NCI-H1092 treated with DMSO at 0.1 percent for 48 hours (cell line): ENCODE data around the gene WWC1.

Experiments used
- DNase-seq: peaks from one replicate; lab custom pipeline; 2025; lab: John Stamatoyannopoulos, UW

The WWC1 gene

DNA sequence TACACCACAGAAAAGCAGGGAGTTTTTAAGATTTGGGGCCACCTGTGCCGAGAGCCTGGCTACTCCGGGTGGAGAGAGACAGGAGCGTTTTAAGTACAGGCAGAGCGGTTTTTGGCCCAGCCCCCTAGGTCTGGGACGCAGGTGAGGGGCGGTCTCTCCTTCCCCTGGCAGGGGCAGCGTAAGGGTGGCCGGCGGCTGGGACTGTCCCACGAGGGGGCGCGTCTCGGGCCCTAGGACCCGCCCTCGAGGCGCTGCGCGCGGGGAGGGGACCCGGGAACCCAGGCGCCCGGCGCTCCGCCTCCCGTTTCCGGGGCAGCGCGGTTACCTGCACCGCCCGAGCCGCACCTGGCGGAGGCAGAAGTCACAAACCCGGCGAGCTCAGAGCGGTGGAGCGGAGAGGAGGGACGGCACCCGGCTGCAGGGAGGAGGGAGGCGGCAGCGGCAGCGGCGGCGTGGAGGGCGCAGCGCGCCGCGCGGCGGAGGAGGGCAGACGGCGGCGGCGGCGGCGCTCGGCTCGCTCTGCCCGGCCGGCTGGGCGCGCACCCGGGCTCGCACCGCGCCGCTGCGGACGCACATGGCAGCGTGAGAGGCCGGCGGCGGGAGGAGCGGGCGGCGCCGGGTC lies at the start of gene WWC1:
WWC1 (plus strand) TSS at position 304 of the 622 bp plus-strand sequence. CDS start 508 bp downstream, outside the sequence.
- DNase-seq, result peak; percentile 48

DNA sequence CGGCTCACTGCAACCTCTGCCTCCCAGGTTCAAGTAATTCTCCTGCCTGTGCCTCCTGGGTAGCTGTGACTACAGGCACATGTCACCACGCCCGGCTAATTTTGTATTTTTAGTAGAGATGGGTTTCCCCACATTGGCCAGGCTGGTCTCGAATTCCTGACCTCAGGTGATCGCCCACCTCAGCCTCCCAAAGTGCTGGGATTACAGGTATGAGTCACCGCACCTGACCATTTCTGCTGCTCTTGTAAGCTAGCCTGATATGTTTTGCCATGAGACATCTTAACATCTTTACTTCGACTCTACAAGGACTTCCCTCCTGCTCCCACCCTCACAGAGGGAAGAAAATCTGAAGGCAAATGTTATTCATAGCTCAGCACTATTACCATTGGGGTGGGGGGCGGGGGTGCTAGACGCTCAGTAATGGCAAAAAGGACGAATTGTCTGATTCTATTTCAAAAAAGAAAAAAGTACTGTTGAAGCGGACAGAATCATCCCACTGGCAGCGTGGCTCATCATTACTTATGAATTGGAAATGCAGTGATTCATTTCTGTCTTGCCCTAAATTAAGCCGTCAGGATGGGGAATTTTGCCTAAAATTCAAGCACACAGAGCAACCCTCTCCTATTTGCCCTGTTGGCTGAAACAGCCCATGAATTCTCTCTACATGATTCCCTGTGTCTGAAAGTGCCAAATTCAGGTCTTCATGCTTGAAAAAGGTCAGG lies 46.4 kb upstream of the WWC1 start:
- no peak for DNase-seq

DNA sequence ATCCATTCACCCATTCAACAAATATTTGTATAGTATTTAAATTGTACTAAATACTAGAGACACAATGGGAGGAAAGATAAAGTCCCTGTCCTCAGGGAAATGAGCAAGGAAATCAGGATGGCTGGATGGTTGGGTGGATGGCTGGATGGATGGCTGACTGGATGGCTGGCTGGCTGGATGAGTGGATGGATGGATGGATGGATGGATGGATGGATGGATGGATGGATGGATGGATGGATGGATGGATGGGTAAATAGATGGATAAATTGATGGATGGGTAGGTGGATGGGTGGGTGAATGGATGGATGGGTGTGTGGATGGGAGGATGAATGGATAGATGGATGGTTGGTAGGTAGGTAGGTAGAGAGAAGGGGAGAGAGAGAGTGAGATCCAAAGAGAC lies 41.5 kb upstream of the WWC1 start:
- DNase-seq, result no peak

DNA sequence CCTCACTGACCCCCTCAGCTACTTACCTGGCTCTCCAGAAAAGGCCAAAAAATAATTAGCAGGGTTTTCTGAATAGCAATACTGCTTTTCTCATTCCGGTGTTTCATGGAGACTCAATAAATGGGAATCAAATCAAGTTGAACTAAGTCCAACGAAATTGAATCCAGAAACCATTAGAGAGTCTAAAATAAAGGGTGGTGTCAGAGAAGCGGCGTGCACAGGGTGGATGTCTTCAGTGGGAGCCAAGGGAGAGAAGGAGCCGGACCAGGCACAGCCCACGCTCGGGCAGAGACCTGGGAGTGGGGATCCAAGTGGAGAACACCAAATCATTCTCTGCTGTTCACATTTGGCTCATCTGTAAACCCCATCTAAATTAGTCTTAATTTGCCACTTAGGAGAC lies 40.2 kb upstream of the WWC1 start:
- no peak for DNase-seq

DNA sequence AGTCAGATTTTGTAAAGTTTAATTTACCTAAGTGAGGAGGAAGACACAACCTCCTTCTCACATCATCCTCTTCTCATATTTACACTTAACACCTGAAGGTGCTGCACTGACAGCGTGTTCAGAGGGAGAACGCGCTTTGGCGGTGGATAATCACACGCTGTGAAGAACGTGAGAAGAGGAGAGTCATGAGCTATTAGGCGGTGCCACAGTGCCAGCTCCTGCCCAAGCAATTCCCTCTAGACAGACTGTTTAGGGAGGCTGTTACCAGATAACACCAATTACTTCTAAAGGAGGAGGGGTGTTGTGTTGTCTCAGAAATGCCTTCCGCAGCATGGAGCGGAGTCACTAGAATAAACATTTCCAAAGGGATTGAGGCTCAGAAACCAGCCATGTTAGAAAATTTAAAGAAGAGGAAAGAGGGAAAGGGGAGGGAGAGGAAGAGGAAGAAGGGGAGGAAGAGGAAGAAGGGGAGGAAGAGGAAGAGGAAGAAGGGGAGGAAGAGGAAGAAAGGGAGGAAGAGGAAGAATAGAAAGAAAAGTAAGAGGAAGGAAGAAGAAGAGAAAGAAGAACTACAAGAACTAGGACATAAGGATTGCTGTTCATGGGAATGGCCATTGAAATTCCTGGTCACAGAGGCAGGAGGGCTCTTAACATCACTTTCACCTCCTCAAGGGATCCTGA lies 37.3 kb upstream of the WWC1 start:
- no peak for DNase-seq

DNA sequence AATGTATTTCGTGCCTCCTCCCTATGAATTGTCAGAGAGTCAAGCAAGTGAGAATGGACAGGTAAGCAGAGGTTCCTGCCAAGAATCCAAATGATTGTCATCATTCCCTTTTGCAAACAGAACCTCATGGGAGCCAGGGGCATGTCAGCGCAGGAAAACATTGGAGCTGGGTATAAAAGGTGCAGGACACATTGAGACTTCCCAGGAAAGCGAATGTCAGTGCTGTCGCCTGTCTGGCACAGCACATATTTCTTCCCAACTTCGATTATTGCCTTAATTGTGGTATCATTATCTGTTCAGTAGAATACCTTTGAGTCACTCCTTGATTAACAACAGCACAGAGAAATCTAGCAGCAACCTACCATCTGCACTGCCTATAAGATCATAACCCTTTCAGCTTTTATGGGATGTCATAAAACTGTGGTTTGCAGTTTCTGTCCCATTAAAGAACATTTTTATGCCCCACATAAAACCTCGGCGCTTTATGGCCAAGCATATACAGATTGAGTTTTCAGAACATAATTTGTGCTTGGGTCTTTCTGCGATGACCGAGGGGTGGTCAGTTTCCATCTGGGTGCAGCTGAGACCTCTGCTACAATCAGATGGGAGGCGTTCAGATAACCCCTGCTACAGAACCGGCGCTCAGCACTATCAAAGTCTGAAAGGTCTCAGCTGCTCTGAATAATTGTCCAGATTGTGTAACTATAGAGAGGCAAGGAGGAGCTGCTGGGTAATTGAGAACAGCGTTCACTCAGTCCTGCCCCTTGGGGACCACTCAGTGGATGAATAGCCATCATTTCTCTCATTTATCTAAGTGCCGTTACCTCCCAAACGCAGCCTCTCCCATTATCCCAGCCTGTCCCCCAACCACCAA lies 30.9 kb upstream of the WWC1 start:
- DNase-seq, result no peak

- no peak for DNase-seq
Observed at GRCh38 chr5:168261227-168261571, 30.2 kb upstream of the WWC1 start.

DNA sequence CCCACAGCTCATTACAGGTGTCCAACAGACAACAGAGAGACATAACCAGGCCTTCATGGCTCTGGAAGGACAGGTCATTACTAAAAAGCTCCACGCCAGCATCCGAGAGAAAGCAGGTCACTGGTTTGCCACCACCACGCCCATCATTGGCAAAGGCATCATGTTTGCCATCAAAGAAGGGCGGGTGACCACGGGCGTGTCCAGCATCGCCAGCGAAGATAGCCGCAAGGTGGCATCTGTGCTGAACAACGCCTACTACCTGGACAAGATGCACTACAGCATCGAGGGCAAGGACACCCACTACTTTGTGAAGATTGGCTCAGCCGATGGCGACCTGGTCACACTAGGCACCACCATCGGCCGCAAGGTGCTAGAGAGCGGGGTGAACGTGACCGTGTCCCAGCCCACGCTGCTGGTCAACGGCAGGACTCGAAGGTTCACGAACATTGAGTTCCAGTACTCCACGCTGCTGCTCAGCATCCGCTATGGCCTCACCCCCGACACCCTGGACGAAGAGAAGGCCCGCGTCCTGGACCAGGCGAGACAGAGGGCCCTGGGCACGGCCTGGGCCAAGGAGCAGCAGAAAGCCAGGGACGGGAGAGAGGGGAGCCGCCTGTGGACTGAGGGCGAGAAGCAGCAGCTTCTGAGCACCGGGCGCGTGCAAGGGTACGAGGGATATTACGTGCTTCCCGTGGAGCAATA lies 29.3 kb upstream of the WWC1 start:
- DNase-seq, result no peak

- DNase-seq, result no peak
Observed at GRCh38 chr5:168263121-168263520, 28.3 kb upstream of the WWC1 start.

GRCh38 chr5:168266016-168266415 lies 25.4 kb upstream of the WWC1 start:
- DNase-seq, result no peak

GRCh38 chr5:168268949-168269936 lies 22.2 kb upstream of the WWC1 start:
- DNase-seq, result peak; percentile 78

GRCh38 chr5:168269937-168270330 lies 21.5 kb upstream of the WWC1 start:
- DNase-seq, result no peak

- DNase-seq, result no peak
Observed at GRCh38 chr5:168270476-168270875, 21.0 kb upstream of the WWC1 start.

DNA sequence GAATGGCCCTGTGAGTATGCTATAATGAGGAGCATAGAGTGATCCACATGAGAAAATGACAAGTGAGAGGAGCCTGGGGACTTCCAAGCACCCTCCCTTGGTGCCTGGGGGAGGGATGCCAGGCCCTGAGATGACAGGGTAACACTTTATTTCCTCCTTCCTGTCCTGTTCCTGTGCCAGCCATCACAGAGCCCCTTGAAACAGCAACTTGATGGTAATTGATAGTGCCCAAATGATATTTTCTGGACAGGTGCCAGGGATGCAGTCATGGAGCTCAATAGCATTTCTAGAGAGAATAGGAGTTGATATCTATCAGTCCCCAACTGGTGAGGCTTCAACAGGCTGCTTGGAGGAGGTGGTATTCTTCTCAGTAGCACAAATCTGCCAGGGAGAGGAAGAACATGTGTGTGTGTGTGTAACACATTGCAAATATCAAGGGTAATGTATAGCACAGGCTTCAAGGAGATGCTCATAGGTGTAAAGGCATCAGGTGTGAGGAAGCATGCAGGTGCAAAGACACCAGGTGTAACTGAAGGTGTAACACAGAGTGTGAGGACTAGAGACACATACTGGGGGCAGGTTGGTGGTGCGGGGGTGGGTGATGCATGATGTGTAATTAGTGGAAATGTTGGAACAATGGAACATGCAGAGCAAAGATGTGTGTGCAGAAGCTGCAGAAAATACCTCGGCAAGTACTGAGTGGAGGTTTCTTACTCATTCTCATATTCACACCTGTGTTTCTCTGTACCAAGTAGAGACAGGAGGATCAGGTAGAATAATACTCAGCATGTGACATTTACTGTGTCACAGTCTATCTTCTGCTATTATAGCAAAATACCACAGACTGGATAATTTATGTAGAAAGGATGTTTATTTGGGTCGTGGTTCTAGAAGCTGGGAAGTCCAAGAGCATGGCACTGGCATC lies 18.1 kb upstream of the WWC1 start:
- DNase-seq, result no peak

GRCh38 chr5:168274406-168274805 lies 17.0 kb upstream of the WWC1 start:
- no peak for DNase-seq

DNA sequence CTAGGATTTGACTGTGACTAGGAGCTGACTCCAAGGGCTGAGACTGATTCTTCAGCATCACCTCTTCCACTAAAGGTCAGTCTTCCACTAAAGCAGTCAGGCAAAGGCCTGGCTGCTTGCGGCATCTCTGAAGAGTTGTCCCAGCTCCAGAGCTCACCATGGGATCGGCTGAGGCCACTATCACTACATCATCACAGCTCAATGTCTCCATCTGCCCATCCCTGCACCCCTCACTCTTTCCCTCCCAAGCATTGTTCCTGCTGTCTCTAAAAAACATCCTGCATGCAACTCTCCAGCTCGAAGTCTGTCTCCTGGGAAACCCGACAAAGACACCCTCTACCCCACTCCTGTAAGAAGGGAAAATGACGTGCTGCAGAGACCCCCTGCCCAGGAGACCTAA lies 15.5 kb upstream of the WWC1 start:
- no peak for DNase-seq

GRCh38 chr5:168282120-168282519 lies 9.3 kb upstream of the WWC1 start:
- no peak for DNase-seq

- DNase-seq, result no peak
Observed at GRCh38 chr5:168284809-168285208, 6.6 kb upstream of the WWC1 start.

GRCh38 chr5:168285696-168286095 lies 5.7 kb upstream of the WWC1 start:
- no peak for DNase-seq
